ENCODE measurements around the gene SULT1C3.
"Not testable (repeated sequence)": the region's sequence is repeated elsewhere in the genome, so short reads cannot be mapped to it uniquely, and the experiment has no call there.

Gene SULT1C3

GRCh38 chr2:108270768-108271506 is 31.2 kb downstream of the SULT1C3 start:
- H3K4me3 ChIP-seq (ENCODE audit: low read depth, low read length), result no peak overlapping the region
- no peak for DNase-seq (ENCODE audit: low read depth)
- TF ChIP-seq, protein P1, sequence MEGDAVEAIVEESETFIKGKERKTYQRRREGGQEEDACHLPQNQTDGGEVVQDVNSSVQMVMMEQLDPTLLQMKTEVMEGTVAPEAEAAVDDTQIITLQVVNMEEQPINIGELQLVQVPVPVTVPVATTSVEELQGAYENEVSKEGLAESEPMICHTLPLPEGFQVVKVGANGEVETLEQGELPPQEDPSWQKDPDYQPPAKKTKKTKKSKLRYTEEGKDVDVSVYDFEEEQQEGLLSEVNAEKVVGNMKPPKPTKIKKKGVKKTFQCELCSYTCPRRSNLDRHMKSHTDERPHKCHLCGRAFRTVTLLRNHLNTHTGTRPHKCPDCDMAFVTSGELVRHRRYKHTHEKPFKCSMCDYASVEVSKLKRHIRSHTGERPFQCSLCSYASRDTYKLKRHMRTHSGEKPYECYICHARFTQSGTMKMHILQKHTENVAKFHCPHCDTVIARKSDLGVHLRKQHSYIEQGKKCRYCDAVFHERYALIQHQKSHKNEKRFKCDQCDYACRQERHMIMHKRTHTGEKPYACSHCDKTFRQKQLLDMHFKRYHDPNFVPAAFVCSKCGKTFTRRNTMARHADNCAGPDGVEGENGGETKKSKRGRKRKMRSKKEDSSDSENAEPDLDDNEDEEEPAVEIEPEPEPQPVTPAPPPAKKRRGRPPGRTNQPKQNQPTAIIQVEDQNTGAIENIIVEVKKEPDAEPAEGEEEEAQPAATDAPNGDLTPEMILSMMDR (IDR thresholded peaks at IDR 0.05; ENCODE audit: low read depth, low read length, missing control alignments), result no peak

GRCh38 chr2:108271691-108272253 is 32.0 kb downstream of the SULT1C3 start:
- DNase-seq (ENCODE audit: low read depth), result no peak
- no peak overlapping the region for H3K4me3 ChIP-seq (ENCODE audit: low read depth, low read length)
- TF ChIP-seq, protein P1 (IDR thresholded peaks at IDR 0.05; ENCODE audit: low read depth, low read length, missing control alignments), result no peak

DNA sequence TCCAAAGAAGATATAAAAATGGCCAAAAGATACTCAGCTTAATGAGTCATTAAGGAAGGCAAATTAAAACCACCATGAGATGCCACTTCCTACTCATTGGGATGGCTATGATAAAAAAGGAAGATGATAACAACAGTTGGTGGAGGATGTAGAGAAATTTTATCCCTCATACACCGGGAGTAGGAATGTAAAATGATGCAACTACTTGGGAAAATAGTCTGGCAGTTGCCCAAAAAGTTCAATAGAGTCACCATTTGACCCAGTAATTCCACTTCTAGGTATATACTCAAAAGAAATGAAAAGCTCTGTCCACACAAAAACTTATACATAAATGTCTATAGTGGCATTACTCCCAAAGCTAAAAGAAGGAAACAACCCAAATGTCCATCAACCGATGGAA is 38.9 kb downstream of the SULT1C3 start:
- TF ChIP-seq, protein P1 (IDR thresholded peaks at IDR 0.05; ENCODE audit: low read depth, low read length, missing control alignments), result no peak
- no peak for DNase-seq (ENCODE audit: low read depth)
- no peak overlapping the region for H3K4me3 ChIP-seq (ENCODE audit: low read depth, low read length)

- TF ChIP-seq, protein P1 (IDR thresholded peaks at IDR 0.05; ENCODE audit: low read depth, low read length, missing control alignments), result no peak
- DNase-seq (ENCODE audit: low read depth), result no peak
- no peak overlapping the region for H3K4me3 ChIP-seq (ENCODE audit: low read depth, low read length)
Observed at GRCh38 chr2:108279468-108279867, 39.7 kb downstream of the SULT1C3 start.

DNA sequence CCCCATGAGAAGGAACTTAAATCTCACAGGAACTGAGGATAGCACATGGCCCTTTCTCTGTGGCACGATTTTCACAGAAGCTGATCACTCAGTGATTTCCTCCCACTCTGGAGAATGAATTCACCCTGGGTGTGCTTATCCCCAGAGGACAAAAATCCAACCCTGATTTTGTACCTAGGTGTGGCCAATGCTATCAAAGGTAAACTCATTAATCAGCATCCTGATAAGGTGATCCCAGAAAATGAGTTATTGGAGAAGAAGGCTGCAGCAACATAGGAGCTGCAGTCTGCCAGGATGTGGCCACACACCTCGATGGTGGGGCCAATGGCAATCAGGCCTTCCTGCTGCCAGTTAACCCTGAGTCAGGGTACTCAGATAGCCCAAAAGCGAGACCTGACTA is 40.7 kb downstream of the SULT1C3 start:
- H3K4me3 ChIP-seq (ENCODE audit: low read depth, low read length), result no peak overlapping the region
- TF ChIP-seq, protein P1 (IDR thresholded peaks at IDR 0.05; ENCODE audit: low read depth, low read length, missing control alignments), result no peak
- no peak for DNase-seq (ENCODE audit: low read depth)

DNA sequence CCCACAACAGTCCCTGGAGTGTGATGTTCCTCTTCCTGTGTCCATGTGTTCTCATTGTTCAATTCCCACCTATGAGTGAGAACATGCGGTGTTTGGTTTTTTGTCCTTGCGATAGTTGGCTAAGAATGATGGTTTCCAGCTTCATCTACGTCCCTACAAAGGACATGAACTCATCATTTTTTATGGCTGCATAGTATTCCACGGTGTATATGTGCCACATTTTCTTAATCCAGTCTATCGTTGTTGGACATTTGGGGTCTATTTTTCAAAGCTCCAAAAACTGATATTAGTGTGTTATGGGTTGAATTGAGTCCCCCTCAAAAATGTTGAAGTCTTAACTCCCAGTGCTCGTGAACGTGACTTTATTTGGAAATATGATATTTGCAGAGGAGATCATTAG is 44.8 kb downstream of the SULT1C3 start:
- not testable (repeated sequence) for DNase-seq (ENCODE audit: low read depth)

DNA sequence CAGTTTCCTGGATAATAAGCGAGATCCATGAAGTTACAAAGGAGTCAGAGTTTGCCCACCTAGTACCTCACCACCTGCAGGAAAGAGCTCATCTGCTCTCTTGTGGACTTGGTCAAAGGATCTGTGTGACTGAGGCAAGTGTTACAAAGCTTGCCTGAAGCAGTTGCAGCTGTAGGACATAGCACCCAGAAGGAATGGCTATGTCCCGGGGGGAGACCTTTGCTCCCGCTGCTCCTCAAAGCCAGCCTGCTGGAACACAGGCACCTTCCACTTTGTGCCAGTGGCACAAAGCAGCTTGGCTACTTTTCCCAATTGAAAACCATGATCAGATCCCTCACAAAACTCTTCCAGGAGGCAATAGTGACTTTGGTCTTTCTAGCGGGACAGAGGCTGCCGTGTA is 45.8 kb downstream of the SULT1C3 start:
- TF ChIP-seq, protein P1 (IDR thresholded peaks at IDR 0.05; ENCODE audit: low read depth, low read length, missing control alignments), result no peak
- DNase-seq (ENCODE audit: low read depth), result no peak
- no peak overlapping the region for H3K4me3 ChIP-seq (ENCODE audit: low read depth, low read length)

More for the DNA sequence above, 44.8 kb downstream of the SULT1C3 start:
- not testable (repeated sequence) for H3K4me3 ChIP-seq (ENCODE audit: low read depth, low read length)

Measured in GM12864 (cell line).